Measurements from ENCODE around the gene ARSA.
"Not testable (repeated sequence)": the region's sequence is repeated elsewhere in the genome, so short reads cannot be mapped to it uniquely, and the experiment has no call there.

The ARSA gene

GRCh38 chr22:50656122-50657070 is 28.4 kb upstream of the ARSA start:
- no peak for DNase-seq (ENCODE audit: low read depth, low spot score)

GRCh38 chr22:50654664-50655063 is 26.7 kb upstream of the ARSA start:
- DNase-seq (ENCODE audit: low read depth, low spot score) = not testable (repeated sequence)

DNA sequence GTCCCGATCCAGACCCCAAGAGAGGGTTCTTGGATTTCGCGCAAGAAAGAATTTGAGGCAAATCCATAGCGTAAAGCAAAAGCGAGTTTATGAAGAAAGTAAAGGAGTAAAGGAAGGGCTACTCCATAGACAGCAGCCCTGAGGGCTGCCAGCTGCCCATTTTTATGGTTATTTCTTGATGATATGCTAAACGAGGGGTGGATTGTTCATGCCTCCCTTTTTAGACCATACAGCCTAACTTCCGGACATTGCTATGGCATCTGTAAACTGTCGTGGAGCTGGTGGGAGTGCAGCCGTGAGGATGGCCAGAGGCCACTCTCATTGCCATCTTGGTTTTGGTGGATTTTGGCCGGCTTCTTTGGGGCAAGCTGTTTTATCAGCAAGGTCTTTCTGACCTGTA is 25.3 kb upstream of the ARSA start:
- no peak for DNase-seq (ENCODE audit: low read depth, low spot score)

DNA sequence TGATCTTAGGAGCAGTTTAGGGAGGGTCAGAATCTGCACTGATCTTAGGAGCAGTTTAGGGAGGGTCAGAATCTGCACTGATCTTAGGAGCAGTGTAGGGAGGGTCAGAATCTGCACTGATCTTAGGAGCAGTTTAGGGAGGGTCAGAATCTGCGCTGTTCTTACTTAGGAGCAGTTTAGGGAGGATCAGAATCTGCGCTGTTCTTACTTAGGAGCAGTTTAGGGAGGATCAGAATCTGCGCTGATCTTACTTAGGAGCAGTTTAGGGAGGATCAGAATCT is 15.8 kb upstream of the ARSA start:
- not testable (repeated sequence) for DNase-seq (ENCODE audit: low read depth, low spot score)

- DNase-seq (ENCODE audit: low read depth, low spot score) = not testable (repeated sequence)
Observed at GRCh38 chr22:50643021-50643820, 15.3 kb upstream of the ARSA start.

- no peak for DNase-seq (ENCODE audit: low read depth, low spot score)
Observed at GRCh38 chr22:50641696-50642607, 14.0 kb upstream of the ARSA start.

DNA sequence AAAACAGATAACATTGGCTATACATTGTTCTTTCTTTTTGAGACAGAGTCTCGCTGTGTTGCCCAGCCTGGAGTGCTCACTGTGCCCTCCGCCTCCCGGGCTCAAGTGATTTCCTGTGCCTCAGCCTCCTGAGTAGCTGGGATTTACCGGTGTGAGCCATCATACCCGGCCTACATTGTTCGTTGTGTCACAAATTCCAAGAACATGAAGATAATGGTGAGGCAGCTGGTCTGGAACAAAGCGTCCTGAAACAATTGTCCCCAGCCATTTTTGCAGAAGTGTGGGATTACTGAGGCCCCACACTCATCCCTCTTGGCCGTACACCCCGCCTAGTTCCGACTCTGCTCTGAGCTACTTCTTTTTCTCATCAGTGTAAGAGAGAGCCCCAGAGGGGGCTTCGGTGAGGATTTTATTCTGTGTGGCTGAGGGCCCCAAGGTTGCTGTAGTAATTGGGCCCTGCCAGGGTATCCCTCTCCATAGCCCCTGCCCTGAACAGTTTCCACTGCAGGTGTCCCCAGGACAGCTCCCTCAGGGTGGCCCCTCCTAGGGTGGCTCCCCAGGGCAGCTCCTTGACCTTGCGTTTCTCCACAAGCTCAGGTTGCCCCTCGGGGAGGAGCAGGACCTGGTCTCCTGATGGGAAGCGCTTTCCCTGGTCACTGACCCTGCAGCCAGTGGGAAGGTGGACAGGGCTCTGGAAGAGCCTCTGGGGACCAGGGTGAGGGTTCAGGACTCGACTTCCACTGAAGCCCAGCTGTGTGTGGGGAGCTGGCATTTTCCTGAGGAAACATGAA is 13.1 kb upstream of the ARSA start:
- DNase-seq (ENCODE audit: low read depth, low spot score) = no peak

DNA sequence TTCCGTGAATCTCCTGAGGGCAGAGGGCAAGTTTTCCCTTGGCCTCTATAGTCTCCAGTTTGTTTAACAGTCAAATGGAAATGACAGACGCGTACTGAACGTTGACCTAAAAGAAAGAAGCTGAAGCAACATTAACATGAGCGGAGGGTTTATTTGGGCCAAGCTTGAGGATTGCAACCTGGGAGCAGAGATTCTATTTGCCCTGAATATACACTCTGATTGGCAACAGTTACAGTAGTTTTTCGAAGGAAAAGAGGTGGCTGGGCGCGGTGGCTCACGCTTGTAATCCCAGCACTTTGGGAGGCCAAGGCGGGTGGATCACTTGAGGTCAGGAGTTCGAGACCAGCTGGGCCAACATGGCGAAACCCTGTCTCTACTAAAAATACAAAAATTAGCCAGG is 12.3 kb upstream of the ARSA start:
- not testable (repeated sequence) for DNase-seq (ENCODE audit: low read depth, low spot score)

DNA sequence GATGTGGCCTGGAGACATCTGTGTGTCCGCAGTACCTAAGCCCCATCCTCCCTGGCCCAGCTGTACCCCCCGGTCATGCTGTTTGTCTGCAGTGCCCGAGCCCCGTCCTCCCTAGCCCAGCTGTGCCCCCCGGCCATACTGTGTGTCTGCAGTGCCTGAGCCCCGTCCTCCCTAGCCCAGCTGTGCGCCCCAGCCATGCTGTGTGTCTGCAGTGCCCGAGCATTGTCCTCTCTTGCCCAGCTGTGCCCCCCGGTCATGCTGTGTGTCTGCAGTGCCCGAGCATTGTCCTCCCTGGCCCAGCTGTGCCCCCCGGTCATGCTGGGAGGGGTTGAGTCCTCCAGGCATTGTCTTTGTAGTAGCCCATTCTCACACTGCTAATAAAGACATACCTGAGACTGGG is 7.6 kb upstream of the ARSA start:
- no peak for DNase-seq (ENCODE audit: low read depth, low spot score)

DNA sequence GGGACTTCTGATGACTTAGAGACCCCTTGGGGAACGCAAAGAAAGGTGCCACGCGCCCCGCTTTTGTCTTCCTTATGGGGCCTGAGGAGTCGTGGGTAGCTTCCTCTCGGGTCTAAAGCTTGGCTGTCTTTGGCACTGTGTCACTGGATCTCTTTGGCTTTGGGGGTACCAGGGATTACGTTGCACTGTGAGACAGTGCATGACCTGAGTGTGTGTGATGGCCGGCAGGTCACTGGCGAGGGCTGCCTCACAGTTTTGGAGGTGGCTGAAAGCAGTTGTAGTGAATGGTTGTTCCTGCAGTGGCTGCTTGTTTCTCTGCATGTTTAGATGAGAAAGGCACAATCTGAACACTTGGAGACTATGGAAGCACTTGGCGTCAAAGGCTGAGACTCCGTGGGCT is 5.8 kb upstream of the ARSA start:
- DNase-seq (ENCODE audit: low read depth, low spot score) = no peak

- no peak for DNase-seq (ENCODE audit: low read depth, low spot score)
Observed at GRCh38 chr22:50633086-50633485, 5.1 kb upstream of the ARSA start.

DNA sequence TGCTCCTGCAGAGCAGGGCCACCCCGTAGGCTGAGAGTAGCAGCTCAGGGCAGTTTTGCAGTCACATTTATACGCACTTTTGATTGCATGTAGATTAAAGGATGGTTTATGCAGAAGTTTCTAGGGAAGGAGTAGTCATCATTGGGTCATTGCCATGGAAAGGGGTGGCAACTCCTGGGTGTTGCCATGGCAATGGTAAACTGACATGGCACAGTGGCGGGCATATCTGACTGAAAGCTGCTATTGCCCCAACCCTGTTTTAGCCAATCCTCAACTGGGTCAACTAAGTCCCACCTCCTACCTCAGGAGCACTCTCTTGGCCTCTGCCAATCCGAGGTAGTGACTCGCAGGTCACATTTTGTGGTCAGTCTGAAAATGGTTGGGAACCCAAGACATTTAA is 2.4 kb upstream of the ARSA start:
- DNase-seq (ENCODE audit: low read depth, low spot score) = no peak

GRCh38 chr22:50628543-50629134 is 687 bp upstream of the ARSA start:
- no peak for DNase-seq (ENCODE audit: low read depth, low spot score)

- no peak for DNase-seq (ENCODE audit: low read depth, low spot score)
Observed at GRCh38 chr22:50626850-50627641, 906 bp downstream of the ARSA start.

DNA sequence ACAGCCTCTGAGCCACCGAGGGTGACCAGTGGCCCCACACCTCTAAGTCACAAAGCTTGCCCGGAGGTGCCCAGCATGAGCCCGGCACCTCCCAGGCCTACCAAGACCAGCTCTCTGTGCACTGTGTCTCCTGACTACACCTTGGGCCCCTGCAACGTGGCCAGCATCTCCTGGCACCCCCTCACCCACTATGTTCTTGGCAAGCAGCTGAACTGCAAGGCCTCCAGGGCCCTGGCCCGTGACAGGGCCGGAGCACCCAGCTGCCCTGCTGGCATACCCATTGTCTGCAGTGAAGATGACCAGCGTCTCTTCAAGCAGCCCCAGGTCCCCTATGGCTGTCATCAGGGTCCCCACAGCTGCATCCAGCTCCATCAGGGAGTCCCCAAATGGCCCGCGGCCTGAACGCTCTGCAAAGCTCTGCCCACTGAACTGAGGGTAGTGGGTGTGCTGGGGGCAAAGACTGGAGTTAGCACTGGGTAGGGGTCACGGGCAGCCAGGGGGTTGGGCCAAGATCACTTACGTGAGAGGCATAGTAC is 1.6 kb downstream of the ARSA start:
- no peak for DNase-seq (ENCODE audit: low read depth, low spot score)

- no peak for DNase-seq (ENCODE audit: low read depth, low spot score)
Observed at GRCh38 chr22:50625568-50626313, 2.2 kb downstream of the ARSA start.

DNA sequence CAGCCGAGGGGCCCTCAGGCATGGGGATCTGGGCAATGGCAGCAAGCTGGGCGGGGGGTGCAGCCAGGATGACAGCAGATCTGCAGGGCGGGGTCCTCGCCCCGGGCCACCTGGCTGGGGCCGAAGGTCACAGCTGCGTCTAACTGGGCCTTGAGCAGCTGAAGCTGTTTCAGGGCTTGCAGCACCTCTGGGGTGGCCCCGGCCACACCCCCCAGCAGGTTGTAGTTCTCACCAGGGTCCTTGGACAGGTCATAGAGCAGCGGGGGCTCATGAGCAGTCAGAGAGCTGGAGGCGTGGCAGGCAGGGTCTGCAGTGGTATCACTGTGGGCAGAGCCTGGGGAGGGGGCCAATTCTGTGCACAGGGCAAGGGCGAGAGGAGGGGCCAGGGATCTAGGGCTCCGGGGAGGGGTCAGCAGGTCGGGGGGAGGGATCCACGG is 2.8 kb downstream of the ARSA start:
- no peak for DNase-seq (ENCODE audit: low read depth, low spot score)

DNA sequence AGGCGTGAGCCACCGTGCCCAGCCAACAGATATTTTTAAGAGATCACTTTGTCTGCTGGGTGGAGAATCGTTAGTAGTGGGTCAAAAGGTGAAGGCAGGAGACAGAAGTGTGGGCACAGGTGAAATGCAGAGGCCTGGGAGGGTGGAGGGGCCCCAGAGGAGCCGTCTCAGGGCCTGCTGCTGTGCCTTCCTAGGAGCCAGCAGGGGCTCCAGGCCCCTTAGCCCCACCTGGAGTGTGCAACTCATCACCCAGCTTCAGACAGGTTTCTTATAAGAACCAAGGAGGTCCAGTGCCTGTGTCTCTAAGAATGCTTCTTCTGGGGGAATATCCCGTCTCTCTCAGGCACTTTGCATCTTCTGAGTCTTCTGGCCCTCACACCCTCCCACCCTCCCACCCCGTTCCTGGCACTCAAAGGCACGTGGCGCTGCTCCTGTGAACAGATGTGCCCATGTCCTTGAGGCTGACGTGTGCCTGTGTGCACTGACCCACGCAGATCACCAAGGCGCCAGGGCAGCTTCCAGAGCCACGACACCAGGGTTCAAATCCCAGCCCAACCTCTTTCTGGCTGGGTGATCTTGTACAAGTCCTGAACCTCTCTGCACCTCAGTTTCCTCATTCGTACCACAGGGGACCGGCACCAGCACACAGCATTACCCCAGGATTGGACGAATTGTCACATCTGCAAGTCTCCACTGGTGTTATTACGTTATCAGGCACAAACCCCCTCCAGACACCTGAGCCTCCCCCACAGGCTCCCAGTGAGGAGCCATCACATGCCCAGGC is 3.4 kb downstream of the ARSA start:
- DNase-seq (ENCODE audit: low read depth, low spot score) = no peak
